ENCODE data around the gene HSD17B8.

Gene HSD17B8

DNA sequence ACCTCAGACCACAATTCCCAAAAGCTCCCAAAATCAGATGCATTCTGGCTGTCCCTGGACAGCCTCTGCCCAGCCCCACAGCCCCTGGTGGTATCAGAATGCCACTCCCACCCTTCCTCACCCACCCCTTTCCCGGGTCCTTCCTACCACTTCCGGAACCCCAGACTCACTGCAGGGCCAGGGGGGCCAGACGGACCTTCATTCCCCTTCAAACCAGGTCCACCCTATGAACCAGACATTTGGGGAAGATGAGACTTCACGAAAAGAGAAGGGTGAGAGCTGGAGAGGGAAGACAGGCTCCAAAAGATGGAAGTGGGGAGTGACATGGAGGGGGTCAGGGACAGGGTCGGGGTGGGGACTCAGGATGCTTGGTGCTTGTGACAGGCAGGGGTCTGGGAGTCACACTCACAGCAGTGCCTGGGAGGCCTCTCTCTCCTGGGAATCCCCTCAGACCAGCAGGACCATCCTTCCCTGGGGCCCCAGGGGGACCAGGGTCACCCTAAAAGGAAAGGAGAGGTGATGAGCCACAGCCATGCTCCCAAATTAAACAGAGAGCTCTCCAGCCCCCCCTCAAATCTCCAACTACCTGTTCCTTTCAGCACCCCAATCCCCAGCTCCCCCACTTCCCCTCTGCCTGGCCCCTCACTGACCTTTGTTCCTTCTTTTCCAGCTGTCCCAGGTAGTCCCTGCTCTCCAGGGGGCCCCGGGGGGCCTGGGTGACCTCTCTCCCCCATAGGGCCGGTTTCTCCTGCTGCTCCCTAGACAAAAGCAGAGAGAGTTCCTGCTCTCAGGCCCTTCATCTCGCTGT, 32.4 kb upstream of the HSD17B8 start:
- Histone ChIP-seq H3K27ac (ENCODE audit: low read depth, low read length) (no peak overlapping the region), H3K4me3 (ENCODE audit: low read depth, low read length) (no peak overlapping the region), H3K9me3 (ENCODE audit: control insufficient read depth, insufficient read depth, low read length) (no peaks in the 10 kb centered on the region), H3K36me3 (ENCODE audit: control insufficient read depth, insufficient read depth, low read length) (no peaks in the 10 kb centered on the region), H3K27me3 (ENCODE audit: control insufficient read depth, insufficient read depth, low read length) (no peaks in the 10 kb centered on the region), H3K4me1 (ENCODE audit: control insufficient read depth, insufficient read depth, low read length) (peaks cover 6% of the 10 kb centered on the region; the same call in 1 of the 2 replicates), H3K9ac (ENCODE audit: low read depth, low read length) (no peak overlapping the region)

DNA sequence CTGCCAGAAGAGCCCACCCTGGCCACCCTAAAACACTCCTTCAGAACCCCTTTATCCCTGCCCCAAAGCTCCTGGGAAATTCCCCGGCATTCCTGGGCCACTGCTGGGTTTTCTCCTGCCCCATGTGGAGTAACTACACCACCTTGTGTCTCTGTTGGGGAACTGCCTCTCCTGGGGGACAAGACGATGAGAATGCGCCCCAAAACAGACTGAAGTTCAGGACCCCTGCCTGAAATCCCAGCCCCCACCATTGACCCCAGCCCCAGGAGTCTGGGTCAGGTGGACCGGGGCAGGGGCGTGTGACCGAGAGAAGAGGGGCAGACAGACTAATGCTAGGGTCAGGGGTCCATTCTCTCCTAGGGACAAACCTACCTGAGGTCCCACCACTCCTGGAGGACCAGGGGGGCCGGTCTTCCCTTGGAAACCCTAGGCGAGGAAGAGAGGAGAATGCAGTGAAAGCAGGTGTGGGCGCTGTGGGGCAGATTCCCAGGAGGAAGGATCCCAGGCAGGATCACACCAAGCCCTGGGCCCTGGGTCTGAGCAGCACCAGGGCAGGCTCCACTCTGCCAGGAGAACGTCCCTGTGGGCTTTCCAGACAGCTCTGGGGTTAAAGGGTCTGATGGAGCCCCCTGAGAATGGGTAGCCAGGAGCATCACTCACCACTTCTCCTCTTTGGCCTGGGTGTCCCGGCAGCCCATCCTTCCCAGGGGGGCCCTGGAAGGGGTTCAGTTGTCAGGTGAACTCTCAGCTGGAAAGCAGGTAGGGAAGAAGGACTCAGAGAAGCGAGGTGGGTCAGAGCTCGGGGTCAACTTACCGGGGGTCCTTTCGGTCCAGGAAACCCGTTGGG, 31.5 kb upstream of the HSD17B8 start:
- Histone ChIP-seq H3K27me3 (ENCODE audit: control insufficient read depth, insufficient read depth, low read length) (no peaks in the 10 kb centered on the region), H3K27ac (ENCODE audit: low read depth, low read length) (no peak overlapping the region), H3K4me3 (ENCODE audit: low read depth, low read length) (no peak overlapping the region), H3K9ac (ENCODE audit: low read depth, low read length) (no peak overlapping the region), H3K9me3 (ENCODE audit: control insufficient read depth, insufficient read depth, low read length) (no peaks in the 10 kb centered on the region), H3K36me3 (ENCODE audit: control insufficient read depth, insufficient read depth, low read length) (no peaks in the 10 kb centered on the region), H3K4me1 (ENCODE audit: control insufficient read depth, insufficient read depth, low read length) (peaks cover 6% of the 10 kb centered on the region; the same call in 1 of the 2 replicates)

DNA sequence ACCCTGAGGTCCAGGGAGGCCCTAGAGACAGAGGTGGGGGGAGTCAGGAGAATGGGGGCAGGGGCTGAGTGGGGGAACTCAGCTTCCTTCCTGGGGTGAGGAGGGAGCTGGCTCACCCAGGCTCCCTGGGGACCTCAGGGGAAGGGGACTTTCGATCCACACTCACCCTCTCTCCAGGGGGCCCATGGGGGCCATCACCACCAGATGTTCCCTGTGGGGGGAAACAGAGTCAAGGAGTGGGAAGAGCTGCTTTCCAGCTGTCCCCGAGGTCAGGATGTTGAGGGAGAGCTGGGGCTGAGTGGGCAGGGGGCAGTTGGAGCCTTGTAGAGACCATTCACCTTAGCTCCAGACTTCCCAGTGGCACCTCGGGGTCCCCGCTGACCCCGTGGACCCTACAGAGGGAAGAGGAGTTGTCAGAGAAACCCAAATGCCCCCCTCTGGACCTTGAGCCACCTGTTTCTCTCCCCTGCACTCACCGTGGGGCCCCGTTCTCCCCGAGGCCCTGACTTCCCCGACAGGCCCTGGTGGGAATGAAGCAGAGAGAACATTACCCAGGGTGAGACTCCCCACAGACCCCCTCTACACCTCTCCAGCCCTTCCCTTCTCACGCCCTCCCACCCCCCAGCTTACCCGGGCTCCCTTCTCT, 30.8 kb upstream of the HSD17B8 start:
- H3K36me3 ChIP-seq (ENCODE audit: control insufficient read depth, insufficient read depth, low read length), result no peaks in the 10 kb centered on the region
- no peak overlapping the region for H3K27ac ChIP-seq (ENCODE audit: low read depth, low read length)
- peaks cover 6% of the 10 kb centered on the region; the same call in 1 of the 2 replicates for H3K4me1 ChIP-seq (ENCODE audit: control insufficient read depth, insufficient read depth, low read length)
- H3K9me3 ChIP-seq (ENCODE audit: control insufficient read depth, insufficient read depth, low read length), result no peaks in the 10 kb centered on the region
- H3K9ac ChIP-seq (ENCODE audit: low read depth, low read length), result no peak overlapping the region
- no peaks in the 10 kb centered on the region for H3K27me3 ChIP-seq (ENCODE audit: control insufficient read depth, insufficient read depth, low read length)
- no peak overlapping the region for H3K4me3 ChIP-seq (ENCODE audit: low read depth, low read length)

DNA sequence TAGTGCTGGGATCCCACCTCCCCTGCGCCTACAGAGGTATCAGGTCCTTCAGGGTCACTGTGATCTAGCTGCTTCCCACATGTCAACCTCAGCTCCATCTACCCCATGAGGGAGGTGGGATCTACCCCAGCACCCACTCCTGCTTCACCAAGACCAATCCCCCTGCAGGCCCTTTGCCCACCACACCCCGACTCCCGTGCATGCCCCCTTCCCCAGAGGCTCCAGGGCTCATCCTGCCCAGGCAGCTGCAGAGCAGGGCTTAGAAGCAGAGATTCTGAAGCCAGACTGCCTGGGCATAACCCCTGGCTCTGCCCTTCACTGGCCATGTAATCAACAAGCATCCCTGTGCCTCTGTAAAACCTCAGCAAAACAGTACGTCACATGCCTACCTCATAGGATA, 29.7 kb upstream of the HSD17B8 start:
- Histone ChIP-seq H3K27ac (ENCODE audit: low read depth, low read length) (no peak overlapping the region), H3K36me3 (ENCODE audit: control insufficient read depth, insufficient read depth, low read length) (no peaks in the 10 kb centered on the region), H3K27me3 (ENCODE audit: control insufficient read depth, insufficient read depth, low read length) (no peaks in the 10 kb centered on the region), H3K4me3 (ENCODE audit: low read depth, low read length) (no peak overlapping the region), H3K4me1 (ENCODE audit: control insufficient read depth, insufficient read depth, low read length) (peaks cover 6% of the 10 kb centered on the region; the same call in 1 of the 2 replicates), H3K9me3 (ENCODE audit: control insufficient read depth, insufficient read depth, low read length) (no peaks in the 10 kb centered on the region), H3K9ac (ENCODE audit: low read depth, low read length) (no peak overlapping the region)

DNA sequence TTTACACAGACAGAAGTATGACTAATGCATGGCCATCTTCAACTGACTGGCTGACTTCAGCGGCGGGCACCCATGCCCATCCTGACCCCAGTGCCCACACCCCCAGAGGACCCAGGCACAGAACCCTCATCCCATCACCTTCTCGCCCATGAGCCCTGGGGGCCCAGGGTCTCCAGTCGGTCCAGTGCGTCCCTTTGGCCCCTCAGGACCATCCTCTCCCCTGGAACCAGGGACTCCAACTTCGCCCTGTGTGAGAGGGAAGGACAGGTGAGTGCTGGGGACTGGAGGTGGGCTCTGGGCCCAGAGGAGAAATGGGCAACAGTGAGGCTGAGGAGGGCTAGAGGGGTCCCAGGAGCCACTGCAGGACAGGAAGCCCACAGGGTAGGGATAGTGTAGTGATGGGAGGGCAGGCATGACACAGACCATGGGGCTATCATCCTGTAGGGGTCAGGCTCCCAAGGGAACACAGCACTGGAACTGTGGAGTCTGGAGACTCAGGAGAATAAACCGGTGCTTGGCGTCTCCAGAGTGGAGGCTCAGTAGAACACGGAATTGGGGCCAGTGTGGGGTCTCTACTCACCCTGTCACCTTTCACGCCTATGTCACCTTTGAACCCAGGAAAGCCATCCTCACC, 28.9 kb upstream of the HSD17B8 start:
- H3K36me3 ChIP-seq (ENCODE audit: control insufficient read depth, insufficient read depth, low read length), result no peaks in the 10 kb centered on the region
- H3K9me3 ChIP-seq (ENCODE audit: control insufficient read depth, insufficient read depth, low read length), result no peaks in the 10 kb centered on the region

DNA sequence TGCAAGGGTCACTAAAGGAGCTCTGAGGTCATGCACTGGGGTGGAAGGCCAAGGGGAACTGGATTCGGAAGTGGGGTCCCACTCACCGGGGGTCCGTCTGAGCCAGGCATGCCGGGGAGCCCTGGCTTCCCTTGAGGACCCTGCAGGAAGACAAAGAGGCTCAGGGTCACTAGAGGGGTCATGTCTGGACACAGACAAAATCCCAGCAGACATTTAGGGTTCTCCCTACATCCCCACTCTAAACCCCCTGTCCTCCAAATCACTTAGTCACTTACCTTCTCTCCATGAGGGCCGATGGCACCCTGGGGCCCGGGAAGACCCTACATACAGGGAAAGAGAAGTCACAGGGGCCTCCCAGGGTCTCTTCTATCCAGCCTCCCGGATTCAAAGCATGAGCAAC, 27.5 kb upstream of the HSD17B8 start:
- no peaks in the 10 kb centered on the region for H3K9me3 ChIP-seq (ENCODE audit: control insufficient read depth, insufficient read depth, low read length)
- peaks cover 6% of the 10 kb centered on the region; the same call in 1 of the 2 replicates for H3K4me1 ChIP-seq (ENCODE audit: control insufficient read depth, insufficient read depth, low read length)
- H3K27ac ChIP-seq (ENCODE audit: low read depth, low read length), result no peak overlapping the region
- H3K36me3 ChIP-seq (ENCODE audit: control insufficient read depth, insufficient read depth, low read length), result no peaks in the 10 kb centered on the region
- H3K9ac ChIP-seq (ENCODE audit: low read depth, low read length), result no peak overlapping the region
- no peaks in the 10 kb centered on the region for H3K27me3 ChIP-seq (ENCODE audit: control insufficient read depth, insufficient read depth, low read length)
- H3K4me3 ChIP-seq (ENCODE audit: low read depth, low read length), result no peak overlapping the region

More for the DNA sequence above, 28.9 kb upstream of the HSD17B8 start:
- H3K4me1 ChIP-seq (ENCODE audit: control insufficient read depth, insufficient read depth, low read length), result peaks cover 6% of the 10 kb centered on the region; the same call in 1 of the 2 replicates
- H3K4me3 ChIP-seq (ENCODE audit: low read depth, low read length), result no peak overlapping the region
- H3K9ac ChIP-seq (ENCODE audit: low read depth, low read length), result no peak overlapping the region
- no peaks in the 10 kb centered on the region for H3K27me3 ChIP-seq (ENCODE audit: control insufficient read depth, insufficient read depth, low read length)
- no peak overlapping the region for H3K27ac ChIP-seq (ENCODE audit: low read depth, low read length)

DNA sequence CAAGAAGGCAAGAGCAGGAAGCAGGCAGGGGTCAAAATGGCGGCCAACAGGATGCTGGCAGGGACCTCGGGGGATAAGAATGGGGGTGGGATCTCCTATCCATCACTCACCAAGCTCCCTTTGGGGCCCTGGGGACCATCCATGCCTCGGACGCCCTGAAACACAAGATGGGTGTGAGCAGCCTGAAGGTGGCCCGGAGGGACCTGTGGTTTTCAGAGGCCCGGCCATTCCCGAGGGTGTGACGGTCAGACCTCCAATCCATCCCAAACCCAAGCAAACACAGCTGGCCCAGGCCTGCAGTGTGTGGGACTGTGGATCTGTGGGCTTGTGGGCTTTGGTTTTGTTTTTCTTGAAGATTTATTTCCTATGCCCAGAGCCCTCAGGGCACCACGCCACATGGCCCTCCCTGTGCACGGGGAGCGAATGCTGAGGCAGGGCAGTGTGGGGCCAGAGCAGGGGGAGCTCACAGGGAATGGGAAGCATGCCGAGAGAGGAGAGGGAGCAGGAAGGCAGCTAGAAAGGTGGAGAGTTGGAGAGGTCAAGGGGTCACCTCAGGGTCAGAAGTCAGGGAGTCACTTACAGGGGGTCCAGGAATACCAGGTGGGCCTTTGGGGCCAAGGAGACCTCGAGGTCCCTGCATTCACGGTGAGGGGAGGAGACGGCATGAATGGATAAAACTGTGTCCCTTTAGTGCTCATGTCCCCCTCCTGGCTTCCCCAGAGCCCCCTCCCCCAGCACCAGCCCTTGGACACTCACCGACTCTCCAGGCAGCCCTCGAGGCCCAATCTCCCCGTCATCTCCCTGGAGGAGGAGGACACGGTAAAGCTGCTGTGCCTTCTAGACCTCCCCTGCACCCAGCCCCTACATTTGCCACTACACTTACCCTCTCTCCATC, 26.7 kb upstream of the HSD17B8 start:
- Histone ChIP-seq H3K4me1 (ENCODE audit: control insufficient read depth, insufficient read depth, low read length) (peaks cover 2% of the 10 kb centered on the region; the same call in 1 of the 2 replicates), H3K4me3 (ENCODE audit: low read depth, low read length) (no peak overlapping the region), H3K9ac (ENCODE audit: low read depth, low read length) (no peak overlapping the region), H3K36me3 (ENCODE audit: control insufficient read depth, insufficient read depth, low read length) (no peaks in the 10 kb centered on the region), H3K9me3 (ENCODE audit: control insufficient read depth, insufficient read depth, low read length) (no peaks in the 10 kb centered on the region), H3K27me3 (ENCODE audit: control insufficient read depth, insufficient read depth, low read length) (no peaks in the 10 kb centered on the region), H3K27ac (ENCODE audit: low read depth, low read length) (no peak overlapping the region)

DNA sequence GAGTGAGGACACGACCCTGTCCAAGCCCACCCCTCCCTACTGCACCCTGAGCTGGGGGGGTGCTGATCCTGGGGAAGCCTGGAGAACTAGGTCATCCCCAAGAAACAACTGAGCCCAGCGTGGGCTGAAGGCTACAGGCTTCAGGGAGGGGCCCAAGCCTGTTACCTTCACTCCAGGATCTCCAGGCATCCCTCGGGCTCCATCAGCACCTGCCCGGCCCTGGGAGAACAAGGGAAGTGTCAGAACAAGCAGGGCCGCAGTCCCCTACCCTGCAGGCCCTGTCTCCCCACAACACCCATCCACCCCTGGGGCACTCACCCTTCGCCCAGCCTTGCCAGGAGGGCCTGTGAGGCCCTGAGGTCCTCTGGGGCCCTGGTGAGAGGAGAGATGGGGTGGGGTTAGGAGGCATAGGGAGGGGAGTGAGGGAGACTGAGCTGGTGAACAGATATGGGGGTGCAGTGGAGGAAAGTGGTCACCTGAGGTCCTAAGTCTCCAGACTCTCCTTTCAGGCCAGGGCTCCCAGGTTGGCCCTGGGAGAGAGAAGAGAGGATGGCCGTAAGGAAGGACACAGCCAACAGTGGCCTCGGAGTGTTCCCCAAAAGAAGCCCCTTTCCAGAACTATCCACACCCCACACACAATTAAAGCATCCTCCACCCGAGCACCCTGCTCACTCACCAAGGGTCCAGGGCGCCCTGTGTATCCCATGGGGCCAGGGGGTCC, 25.5 kb upstream of the HSD17B8 start:
- no peaks in the 10 kb centered on the region for H3K36me3 ChIP-seq (ENCODE audit: control insufficient read depth, insufficient read depth, low read length)
- no peaks in the 10 kb centered on the region for H3K4me1 ChIP-seq (ENCODE audit: control insufficient read depth, insufficient read depth, low read length)
- H3K9ac ChIP-seq (ENCODE audit: low read depth, low read length), result no peak overlapping the region

DNA sequence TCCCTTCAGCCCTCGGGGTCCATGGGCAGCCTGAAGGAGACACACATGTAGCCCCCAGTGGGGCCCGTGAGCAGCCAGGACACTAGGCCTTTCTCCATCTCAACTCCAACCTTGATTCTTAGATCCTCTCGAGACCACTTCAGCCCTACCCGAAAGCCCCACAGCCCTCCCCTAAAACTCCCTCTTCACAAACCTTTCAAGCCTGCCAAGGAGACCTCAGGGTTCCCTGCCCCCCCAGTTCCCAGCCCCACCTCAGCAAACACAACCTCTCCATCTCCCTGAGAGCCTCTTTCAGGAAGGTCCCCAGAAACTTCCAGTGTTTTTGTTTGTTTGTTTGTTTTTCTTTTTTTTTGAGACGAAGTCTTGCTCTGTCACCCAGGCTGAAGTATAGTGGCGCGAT, 23.3 kb upstream of the HSD17B8 start:
- Histone ChIP-seq H3K27ac (ENCODE audit: low read depth, low read length) (no peak overlapping the region), H3K9ac (ENCODE audit: low read depth, low read length) (no peak overlapping the region), H3K27me3 (ENCODE audit: control insufficient read depth, insufficient read depth, low read length) (no peaks in the 10 kb centered on the region)

More for the DNA sequence above, 25.5 kb upstream of the HSD17B8 start:
- no peak overlapping the region for H3K4me3 ChIP-seq (ENCODE audit: low read depth, low read length)
- H3K27ac ChIP-seq (ENCODE audit: low read depth, low read length), result no peak overlapping the region
- no peaks in the 10 kb centered on the region for H3K9me3 ChIP-seq (ENCODE audit: control insufficient read depth, insufficient read depth, low read length)
- no peaks in the 10 kb centered on the region for H3K27me3 ChIP-seq (ENCODE audit: control insufficient read depth, insufficient read depth, low read length)

More for the DNA sequence above, 23.3 kb upstream of the HSD17B8 start:
- no peaks in the 10 kb centered on the region for H3K36me3 ChIP-seq (ENCODE audit: control insufficient read depth, insufficient read depth, low read length)
- no peak overlapping the region for H3K4me3 ChIP-seq (ENCODE audit: low read depth, low read length)
- H3K9me3 ChIP-seq (ENCODE audit: control insufficient read depth, insufficient read depth, low read length), result no peaks in the 10 kb centered on the region
- H3K4me1 ChIP-seq (ENCODE audit: control insufficient read depth, insufficient read depth, low read length), result no peaks in the 10 kb centered on the region
